GM12874 (cell line): ENCODE results near the gene TXNDC16.

Experiments
- TF ChIP-seq, protein P1 (sequence below): IDR thresholded peaks from 2 replicates; pipeline ENCODE4 v1.5.1; 2011; ENCODE audit warnings: low read depth, mild to moderate bottlenecking, control low read depth, low read length, moderate library complexity; ENCODE audit not compliant: insufficient read depth

The TXNDC16 gene

GRCh38 chr14:52463375-52463774 lies 88.9 kb downstream of the TXNDC16 start:
- TF ChIP-seq, protein P1, sequence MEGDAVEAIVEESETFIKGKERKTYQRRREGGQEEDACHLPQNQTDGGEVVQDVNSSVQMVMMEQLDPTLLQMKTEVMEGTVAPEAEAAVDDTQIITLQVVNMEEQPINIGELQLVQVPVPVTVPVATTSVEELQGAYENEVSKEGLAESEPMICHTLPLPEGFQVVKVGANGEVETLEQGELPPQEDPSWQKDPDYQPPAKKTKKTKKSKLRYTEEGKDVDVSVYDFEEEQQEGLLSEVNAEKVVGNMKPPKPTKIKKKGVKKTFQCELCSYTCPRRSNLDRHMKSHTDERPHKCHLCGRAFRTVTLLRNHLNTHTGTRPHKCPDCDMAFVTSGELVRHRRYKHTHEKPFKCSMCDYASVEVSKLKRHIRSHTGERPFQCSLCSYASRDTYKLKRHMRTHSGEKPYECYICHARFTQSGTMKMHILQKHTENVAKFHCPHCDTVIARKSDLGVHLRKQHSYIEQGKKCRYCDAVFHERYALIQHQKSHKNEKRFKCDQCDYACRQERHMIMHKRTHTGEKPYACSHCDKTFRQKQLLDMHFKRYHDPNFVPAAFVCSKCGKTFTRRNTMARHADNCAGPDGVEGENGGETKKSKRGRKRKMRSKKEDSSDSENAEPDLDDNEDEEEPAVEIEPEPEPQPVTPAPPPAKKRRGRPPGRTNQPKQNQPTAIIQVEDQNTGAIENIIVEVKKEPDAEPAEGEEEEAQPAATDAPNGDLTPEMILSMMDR = no peak

GRCh38 chr14:52461721-52462120 lies 90.6 kb downstream of the TXNDC16 start:
- TF ChIP-seq, protein P1 = no peak

GRCh38 chr14:52458721-52459085 lies 93.6 kb downstream of the TXNDC16 start:
- TF ChIP-seq, protein P1 = no peak

DNA sequence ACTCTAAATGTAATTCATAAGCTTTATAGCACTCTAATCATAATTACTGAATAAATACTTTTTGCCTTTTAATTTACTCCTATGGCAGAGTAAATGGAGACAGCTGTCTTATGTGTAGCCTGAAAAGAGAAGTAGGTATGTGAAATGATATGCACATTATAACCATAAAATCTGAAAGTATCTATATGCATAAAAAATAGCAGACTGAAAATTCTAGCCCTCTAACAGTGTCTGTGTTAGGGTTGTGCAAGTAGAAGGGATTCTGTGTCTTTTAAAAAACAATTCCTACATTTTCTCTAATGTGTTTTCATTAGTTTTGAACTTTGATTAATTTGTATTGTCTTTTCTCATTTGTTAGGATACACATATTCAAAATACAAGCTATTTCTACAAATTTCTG lies 94.9 kb downstream of the TXNDC16 start:
- TF ChIP-seq, protein P1 = no peak

DNA sequence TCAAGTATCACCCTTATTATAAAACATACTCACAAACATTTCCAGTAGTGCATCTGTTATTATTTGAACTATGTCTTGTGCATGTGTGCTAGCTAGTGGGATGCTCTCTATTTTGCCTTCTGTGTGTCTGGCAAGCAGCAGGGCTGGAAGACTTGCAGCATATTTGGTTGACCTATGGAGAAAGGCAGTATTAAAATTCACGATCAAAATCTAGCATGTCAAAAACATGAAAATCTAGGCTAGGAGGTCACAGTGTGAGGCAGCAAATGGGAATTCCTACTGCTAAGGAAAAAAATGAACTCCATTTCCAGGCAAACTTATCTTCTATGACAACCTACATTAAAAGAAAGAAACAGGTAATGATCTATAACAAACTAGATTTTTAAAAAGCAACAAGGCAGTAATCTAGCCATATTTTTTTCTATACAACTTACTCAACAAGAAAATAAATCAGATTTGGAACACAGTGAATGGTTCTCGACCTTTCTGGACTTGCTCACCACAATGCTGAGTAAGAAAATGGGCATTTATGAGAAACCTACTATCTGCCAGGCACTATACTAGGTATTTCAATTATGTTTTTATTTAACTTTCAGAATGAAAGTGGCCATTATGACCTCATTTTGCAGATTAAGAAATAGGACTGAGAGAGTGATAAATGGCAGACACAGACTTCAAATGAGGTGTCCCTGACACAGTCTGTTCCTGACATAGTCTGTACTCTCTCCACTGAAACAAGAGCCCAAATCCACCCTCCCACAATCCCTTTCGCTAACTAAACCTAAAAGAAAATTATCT lies 96.8 kb downstream of the TXNDC16 start:
- TF ChIP-seq, protein P1 = no peak

- TF ChIP-seq, protein P1 = no peak
Measured at GRCh38 chr14:52447236-52447635, 105.1 kb downstream of the TXNDC16 start.

- TF ChIP-seq, protein P1 = no peak
Measured at GRCh38 chr14:52446355-52446754, 106.0 kb downstream of the TXNDC16 start.

- TF ChIP-seq, protein P1 = no peak
Measured at GRCh38 chr14:52443506-52443905, 108.8 kb downstream of the TXNDC16 start.
